ENCODE results near the gene TMED10. TPM values are rescaled to one million over a fixed set of nuclear protein-coding genes. Genes with fewer than 3 reads are reported as not detected.

Gene TMED10
- total RNA-seq, 1 donor, result 306 TPM

DNA sequence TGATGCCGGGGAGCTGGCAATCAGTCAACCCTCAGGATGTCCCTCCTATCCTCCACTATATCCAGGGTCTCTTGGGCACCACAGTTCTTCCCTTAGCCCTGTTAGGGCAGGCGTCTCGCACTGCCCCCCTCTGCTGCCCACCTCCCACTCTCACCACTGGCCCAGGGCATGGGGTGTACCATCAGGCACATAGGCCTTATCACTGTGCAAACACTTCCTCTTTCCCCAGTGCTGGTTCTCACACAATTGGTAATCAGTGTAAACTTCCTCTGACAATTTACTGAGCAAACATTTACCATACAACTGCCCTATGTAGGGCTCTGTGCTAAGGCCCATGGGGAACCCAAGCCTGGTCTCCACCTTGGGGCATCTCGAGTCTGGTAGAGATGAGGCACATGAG lies 20.1 kb upstream of the TMED10 start:
- Histone ChIP-seq H2AFZ (ENCODE audit: low read length) (no peak overlapping the region), H3K4me1 (ENCODE audit: insufficient read depth, low read length) (peaks cover 6% of the 10 kb centered on the region), H3K9me3 (ENCODE audit: low read depth, low read length) (no peaks in the 10 kb centered on the region), H3K36me3 (ENCODE audit: insufficient read depth, low read length) (no peaks in the 10 kb centered on the region), H4K20me1 (ENCODE audit: insufficient read depth, low read length) (no peaks in the 10 kb centered on the region), H3K27me3 (ENCODE audit: insufficient read depth, low read length) (no peaks in the 10 kb centered on the region), H3K79me2 (ENCODE audit: insufficient read depth, low read length) (no peaks in the 10 kb centered on the region), H3K4me2 (ENCODE audit: insufficient read depth, low read length) (no peak overlapping the region), H3K4me3 (ENCODE audit: insufficient read depth, low read length) (no peak overlapping the region), H3K27ac (ENCODE audit: low read depth, low read length) (no peak overlapping the region)
- DNase-seq (ENCODE audit: insufficient read length, low spot score, missing footprints), result no peak
- TF ChIP-seq CTCF (IDR thresholded peaks at IDR 0.05; ENCODE audit: extremely low read depth, low read depth, low read length), result no peak

DNA sequence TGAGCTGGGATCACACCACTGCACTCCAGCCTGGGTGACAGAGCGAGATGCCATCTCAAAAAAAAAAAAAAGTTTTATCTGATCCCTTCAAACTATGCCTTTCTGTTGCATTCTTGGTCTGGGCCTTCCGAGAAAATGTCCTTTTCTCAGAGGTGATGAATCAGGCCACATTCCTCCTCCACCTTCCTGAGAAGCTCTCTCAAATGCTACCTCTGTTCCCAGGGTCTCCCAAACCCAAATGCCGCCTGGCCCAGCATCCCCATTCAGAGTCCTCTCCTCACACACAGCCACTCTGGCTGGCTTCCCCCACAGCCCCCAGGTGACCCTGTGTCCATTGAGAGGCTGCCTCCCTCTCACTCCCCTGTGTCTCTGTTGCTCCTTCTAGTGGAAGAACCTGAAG lies 19.7 kb upstream of the TMED10 start:
- Histone ChIP-seq H3K4me2 (ENCODE audit: insufficient read depth, low read length) (no peak overlapping the region), H3K36me3 (ENCODE audit: insufficient read depth, low read length) (no peaks in the 10 kb centered on the region), H3K4me1 (ENCODE audit: insufficient read depth, low read length) (peaks cover 6% of the 10 kb centered on the region), H3K79me2 (ENCODE audit: insufficient read depth, low read length) (no peaks in the 10 kb centered on the region), H3K9me3 (ENCODE audit: low read depth, low read length) (no peaks in the 10 kb centered on the region), H3K27me3 (ENCODE audit: insufficient read depth, low read length) (no peaks in the 10 kb centered on the region), H2AFZ (ENCODE audit: low read length) (no peak overlapping the region), H3K4me3 (ENCODE audit: insufficient read depth, low read length) (no peak overlapping the region), H4K20me1 (ENCODE audit: insufficient read depth, low read length) (no peaks in the 10 kb centered on the region), H3K27ac (ENCODE audit: low read depth, low read length) (no peak overlapping the region)
- no peak for TF ChIP-seq CTCF (IDR thresholded peaks at IDR 0.05; ENCODE audit: extremely low read depth, low read depth, low read length)
- DNase-seq (ENCODE audit: insufficient read length, low spot score, missing footprints), result no peak

- Histone ChIP-seq H3K79me2 (ENCODE audit: insufficient read depth, low read length) (no peaks in the 10 kb centered on the region), H3K9me3 (ENCODE audit: low read depth, low read length) (no peaks in the 10 kb centered on the region), H3K4me1 (ENCODE audit: insufficient read depth, low read length) (no peaks in the 10 kb centered on the region), H2AFZ (ENCODE audit: low read length) (no peak overlapping the region), H3K27me3 (ENCODE audit: insufficient read depth, low read length) (no peaks in the 10 kb centered on the region), H4K20me1 (ENCODE audit: insufficient read depth, low read length) (no peaks in the 10 kb centered on the region), H3K4me2 (ENCODE audit: insufficient read depth, low read length) (no peak overlapping the region), H3K4me3 (ENCODE audit: insufficient read depth, low read length) (no peak overlapping the region), H3K27ac (ENCODE audit: low read depth, low read length) (no peak overlapping the region), H3K36me3 (ENCODE audit: insufficient read depth, low read length) (no peaks in the 10 kb centered on the region)
- no peak for DNase-seq (ENCODE audit: insufficient read length, low spot score, missing footprints)
- no peak for TF ChIP-seq CTCF (IDR thresholded peaks at IDR 0.05; ENCODE audit: extremely low read depth, low read depth, low read length)
These were observed 14.7 kb upstream of the TMED10 start for GRCh38 chr14:75191100-75191499.

DNA sequence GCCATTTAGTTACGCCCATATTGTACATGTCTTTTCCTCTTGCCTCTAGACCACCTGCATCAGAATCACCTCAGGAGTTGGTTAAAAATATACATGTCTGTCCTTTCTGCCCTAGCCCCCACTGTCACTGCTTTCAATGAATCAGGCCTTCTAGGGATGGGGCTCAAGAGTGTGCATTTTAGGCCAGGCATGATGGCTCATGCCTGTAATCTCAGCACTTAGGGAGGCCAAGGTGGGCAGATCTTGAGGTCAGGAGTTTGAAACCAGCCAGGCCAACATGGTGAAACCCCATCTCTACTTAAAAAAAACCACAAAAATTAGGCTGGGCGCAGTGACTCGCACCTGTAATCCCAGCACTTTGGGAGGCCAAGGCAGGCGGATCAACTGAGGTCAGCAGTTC lies 13.6 kb upstream of the TMED10 start:
- H3K27me3 ChIP-seq (ENCODE audit: insufficient read depth, low read length), result no peaks in the 10 kb centered on the region
- no peak overlapping the region for H2AFZ ChIP-seq (ENCODE audit: low read length)
- H3K4me1 ChIP-seq (ENCODE audit: insufficient read depth, low read length), result peaks cover 1% of the 10 kb centered on the region
- no peaks in the 10 kb centered on the region for H3K9me3 ChIP-seq (ENCODE audit: low read depth, low read length)
- no peak overlapping the region for H3K4me2 ChIP-seq (ENCODE audit: insufficient read depth, low read length)
- DNase-seq (ENCODE audit: insufficient read length, low spot score, missing footprints), result no peak
- no peak for TF ChIP-seq CTCF (IDR thresholded peaks at IDR 0.05; ENCODE audit: extremely low read depth, low read depth, low read length)
- no peaks in the 10 kb centered on the region for H4K20me1 ChIP-seq (ENCODE audit: insufficient read depth, low read length)
- no peak overlapping the region for H3K27ac ChIP-seq (ENCODE audit: low read depth, low read length)
- H3K79me2 ChIP-seq (ENCODE audit: insufficient read depth, low read length), result no peaks in the 10 kb centered on the region
- H3K36me3 ChIP-seq (ENCODE audit: insufficient read depth, low read length), result no peaks in the 10 kb centered on the region
- no peak overlapping the region for H3K4me3 ChIP-seq (ENCODE audit: insufficient read depth, low read length)

Measured in osteoblast (primary cell).